CD4-positive, alpha-beta T cell treated with Interleukin-15 for 4 hours (primary cell): Measurements from ENCODE around the gene CALCOCO1.
"Not testable (repeated sequence)": the region's sequence is repeated elsewhere in the genome, so short reads cannot be mapped to it uniquely, and the experiment has no call there.

Source experiments
- DNase-seq: peaks from one replicate; pipeline ENCODE4 v3.0.0-alpha.2; 2020; ENCODE audit warnings: low spot score

CALCOCO1 gene

GRCh38 chr12:53698948-53699677, 28.1 kb downstream of the CALCOCO1 start:
- no peak for DNase-seq

- DNase-seq = no peak
Observed at GRCh38 chr12:53696655-53697331, 30.5 kb downstream of the CALCOCO1 start.

GRCh38 chr12:53696285-53696654, 31.0 kb downstream of the CALCOCO1 start:
- DNase-seq = no peak

GRCh38 chr12:53695152-53696145, 31.8 kb downstream of the CALCOCO1 start:
- peak; percentile 21 for DNase-seq

- no peak for DNase-seq
Observed at GRCh38 chr12:53694756-53695151, 32.5 kb downstream of the CALCOCO1 start.

- no peak for DNase-seq
Observed at GRCh38 chr12:53688134-53688533, 39.1 kb downstream of the CALCOCO1 start.

- DNase-seq = no peak
Observed at GRCh38 chr12:53686436-53686835, 40.8 kb downstream of the CALCOCO1 start.

- DNase-seq = no peak
Observed at GRCh38 chr12:53684654-53685220, 42.5 kb downstream of the CALCOCO1 start.

- no peak for DNase-seq
Observed at GRCh38 chr12:53683983-53684382, 43.3 kb downstream of the CALCOCO1 start.

GRCh38 chr12:53683494-53683893, 43.8 kb downstream of the CALCOCO1 start:
- DNase-seq = no peak

- DNase-seq = not testable (repeated sequence)
Observed at GRCh38 chr12:53680061-53680460, 47.2 kb downstream of the CALCOCO1 start.

- DNase-seq = no peak
Observed at GRCh38 chr12:53677800-53678148, 49.5 kb downstream of the CALCOCO1 start.

GRCh38 chr12:53677016-53677799, 50.0 kb downstream of the CALCOCO1 start:
- no peak for DNase-seq

GRCh38 chr12:53676656-53677015, 50.6 kb downstream of the CALCOCO1 start:
- no peak for DNase-seq

GRCh38 chr12:53675701-53676607, 51.3 kb downstream of the CALCOCO1 start, which contains the start of gene ATP5MC2:
ATP5MC2 (minus strand) TSS chr12:53676083; CDS start chr12:53672614, 3,469 bp downstream.
- peak; percentile 97 for DNase-seq

- DNase-seq = no peak
Observed at GRCh38 chr12:53674977-53675700, 52.1 kb downstream of the CALCOCO1 start.

GRCh38 chr12:53670971-53671370, 56.3 kb downstream of the CALCOCO1 start:
- DNase-seq = no peak

GRCh38 chr12:53670308-53670707, 56.9 kb downstream of the CALCOCO1 start:
- DNase-seq = no peak

GRCh38 chr12:53667080-53667479, 60.2 kb downstream of the CALCOCO1 start:
- DNase-seq = no peak

- no peak for DNase-seq
Observed at GRCh38 chr12:53664936-53665335, 62.3 kb downstream of the CALCOCO1 start.
